Smooth muscle cell (in vitro differentiated cells): ENCODE data around the gene ZNF606. TPM values are rescaled to one million over a fixed set of nuclear protein-coding genes. Genes with fewer than 3 reads are reported as not detected.

Source experiments
- DNase-seq: peaks from one replicate; lab custom pipeline; 2025; ENCODE audit not compliant: unreplicated experiment; lab: John Stamatoyannopoulos, UW
- H2AFZ ChIP-seq: fragments of 200-600 bp; sonication (generic); 2 replicates; pipeline ENCODE4 v1.6.0; 2016; ENCODE audit warnings: antibody characterized with exemption, low read depth, mild to moderate bottlenecking
- H3F3A ChIP-seq: fragments of 200-600 bp; sonication (generic); 2 replicates; pipeline ENCODE4 v1.6.0; 2017; ENCODE audit warnings: antibody characterized with exemption, low read depth
- H3K27ac ChIP-seq: fragments of 200-600 bp; sonication (generic); 2 replicates; pipeline ENCODE4 v1.5.1; 2016; ENCODE audit warnings: low read depth, mild to moderate bottlenecking
- H3K27me3 ChIP-seq: fragments of 200-600 bp; sonication (generic); 2 replicates; pipeline ENCODE4 v1.6.1; 2016; ENCODE audit warnings: low read depth, mild to moderate bottlenecking
- H3K36me3 ChIP-seq: fragments of 200-600 bp; sonication (generic); 2 replicates; pipeline ENCODE4 v1.5.1; 2016; ENCODE audit warnings: low read depth
- H3K4me1 ChIP-seq: fragments of 200-600 bp; sonication (generic); 2 replicates; pipeline ENCODE4 v1.5.1; 2016; ENCODE audit warnings: low read depth
- H3K4me2 ChIP-seq: fragments of 200-600 bp; sonication (generic); 2 replicates; pipeline ENCODE4 v1.6.0; 2016; ENCODE audit warnings: mild to moderate bottlenecking
- H3K4me3 ChIP-seq: fragments of 200-600 bp; sonication (generic); 2 replicates; pipeline ENCODE4 v1.5.1; 2016; ENCODE audit warnings: mild to moderate bottlenecking
- H3K79me2 ChIP-seq: fragments of 200-600 bp; sonication (generic); 2 replicates; pipeline ENCODE4 v1.6.0; 2016; ENCODE audit warnings: low read depth, mild to moderate bottlenecking
- H3K9ac ChIP-seq: fragments of 200-600 bp; sonication (generic); 2 replicates; pipeline ENCODE4 v1.6.0; 2016; ENCODE audit warnings: low read depth
- H3K9me3 ChIP-seq: fragments of 200-600 bp; sonication (generic); replicated peaks from 2 replicates; pipeline ENCODE4 v1.5.1; 2016; ENCODE audit warnings: low read depth
- H4K20me1 ChIP-seq: fragments of 200-600 bp; sonication (generic); 2 replicates; pipeline ENCODE4 v1.6.0; 2016; ENCODE audit warnings: low read depth
- CTCF ChIP-seq: fragments of 200-600 bp; sonication (generic); IDR thresholded peaks from 2 replicates; pipeline ENCODE4 v1.5.1; 2017; ENCODE audit warnings: borderline replicate concordance, mild to moderate bottlenecking, antibody characterized with exemption; ENCODE audit not compliant: insufficient read depth, poor library complexity, severe bottlenecking
- WGBS: methylation state at CpG from one replicate; pipeline ENCODE4 v1.1.7; 2016; ENCODE audit warnings: low lambda C conversion rate; 5-methylcytosine and 5-hydroxymethylcytosine counted together
- polyA plus RNA-seq: library from polyadenylated mRNA; unstranded; fragments of >200 nt; fragmentation: Nextera tagmentation; extraction: Ambion mirVana; gene quantifications from 2 replicates; pipeline ENCODE4 v1.2.1, GENCODE V29; 2016
- total RNA-seq: library from RNA; depleted of rRNA; stranded (reverse); fragments of >200 nt; gene quantifications from 2 replicates; pipeline ENCODE4 v1.2.3, GENCODE V29; 2014

ZNF606 gene
- total and polyA plus RNA-seq, 2 experiments from 2014 or later = 5.2 to 18.6 TPM

DNA sequence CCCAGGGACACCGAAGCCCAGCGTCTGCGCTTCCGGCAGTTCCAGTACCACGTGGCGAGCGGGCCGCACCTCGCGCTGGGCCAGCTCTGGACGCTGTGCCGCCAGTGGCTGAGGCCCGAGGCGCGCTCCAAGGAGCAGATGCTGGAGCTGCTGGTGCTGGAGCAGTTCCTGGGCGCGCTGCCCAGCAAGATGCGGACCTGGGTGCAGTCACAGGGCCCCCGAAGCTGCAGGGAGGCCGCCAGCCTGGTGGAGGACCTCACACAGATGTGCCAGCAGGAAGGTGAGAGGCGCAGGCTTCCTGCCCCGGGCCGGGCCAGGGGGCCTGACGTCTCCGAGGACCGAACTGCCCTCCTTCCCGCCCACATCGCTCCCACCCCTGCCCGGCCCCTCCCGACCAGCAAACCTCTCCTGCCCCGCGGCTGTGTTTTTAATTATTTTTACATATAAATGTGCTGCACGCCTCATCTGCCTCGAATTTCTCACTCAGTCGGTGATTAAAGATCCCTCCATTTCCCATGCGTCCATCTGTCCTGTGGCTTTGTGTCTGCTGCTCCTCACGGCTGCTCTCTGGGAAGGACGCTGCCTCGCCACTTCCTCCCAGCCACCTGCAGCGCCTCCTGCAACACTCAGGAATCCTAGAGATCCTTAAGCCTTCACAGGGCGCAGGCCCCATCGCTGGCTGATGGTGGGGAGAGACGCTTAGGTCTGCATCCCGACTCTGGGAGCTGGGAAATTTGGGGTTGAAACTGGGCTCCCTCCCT, 35.5 kb upstream of the ZNF606 start:
- no peak for TF ChIP-seq CTCF
- no peak overlapping the region for H2AFZ ChIP-seq
- WGBS = 63% methylated on average over 38 of the region's 44 CpGs
- no peak overlapping the region for H3K27ac ChIP-seq
- no peaks in the 10 kb centered on the region for H4K20me1 ChIP-seq
- H3K36me3 ChIP-seq = no peaks in the 10 kb centered on the region
- no peaks in the 10 kb centered on the region for H3F3A ChIP-seq
- no peaks in the 10 kb centered on the region for H3K4me1 ChIP-seq
- H3K4me3 ChIP-seq = no peak overlapping the region
- no peak for DNase-seq
- H3K27me3 ChIP-seq = no peaks in the 10 kb centered on the region
- H3K9me3 ChIP-seq = no peaks in the 10 kb centered on the region
- H3K9ac ChIP-seq = no peak overlapping the region
- no peaks in the 10 kb centered on the region for H3K79me2 ChIP-seq
- no peak overlapping the region for H3K4me2 ChIP-seq

- WGBS = 78% methylated on average over 8 of the region's 8 CpGs
- Histone ChIP-seq H3K4me1 (no peaks in the 10 kb centered on the region), H3K9ac (no peak overlapping the region), H3K27me3 (no peaks in the 10 kb centered on the region), H4K20me1 (no peaks in the 10 kb centered on the region), H3K9me3 (no peaks in the 10 kb centered on the region), H3K27ac (no peak overlapping the region), H3K4me3 (no peak overlapping the region), H3K79me2 (no peaks in the 10 kb centered on the region), H3K4me2 (no peak overlapping the region), H3K36me3 (no peaks in the 10 kb centered on the region), H2AFZ (no peak overlapping the region), H3F3A (no peaks in the 10 kb centered on the region)
- TF ChIP-seq CTCF = no peak
- DNase-seq = no peak
Measured at GRCh38 chr19:58035863-58036262, 33.2 kb upstream of the ZNF606 start.

DNA sequence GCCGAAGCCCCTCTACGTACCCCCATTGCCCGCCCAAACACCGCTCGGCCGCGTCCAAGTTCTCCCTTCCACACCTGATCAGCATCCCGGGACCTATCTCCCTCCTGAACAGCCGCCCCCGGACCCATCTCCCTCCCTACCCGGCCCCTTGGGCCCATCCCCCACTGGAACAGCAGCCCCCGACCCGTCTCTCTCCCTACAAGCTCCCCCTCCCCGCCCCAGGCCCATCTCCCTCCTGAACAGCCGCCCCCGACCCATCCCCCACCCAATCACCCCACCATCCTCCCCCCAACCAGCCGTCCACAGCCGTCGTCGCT, 31.8 kb upstream of the ZNF606 start:
- Histone ChIP-seq H3K9ac (peak overlapping the region; percentile 39), H3K36me3 (no peaks in the 10 kb centered on the region), H4K20me1 (no peaks in the 10 kb centered on the region), H3K79me2 (no peaks in the 10 kb centered on the region), H3F3A (no peaks in the 10 kb centered on the region), H3K4me2 (peak overlapping the region; percentile 86), H3K9me3 (no peaks in the 10 kb centered on the region), H3K4me3 (peak overlapping the region; percentile 51), H3K27ac (no peak overlapping the region), H3K4me1 (no peaks in the 10 kb centered on the region), H3K27me3 (no peaks in the 10 kb centered on the region), H2AFZ (no peak overlapping the region)
- WGBS = 3% methylated on average over 7 of the region's 20 CpGs
- no peak for TF ChIP-seq CTCF
- no peak for DNase-seq
